Kidney epithelial cell (primary cell): ENCODE measurements around the gene LMF1. TPM values are rescaled to one million over a fixed set of nuclear protein-coding genes. Genes with fewer than 3 reads are reported as not detected.

Experiments
- DNase-seq: peaks from one replicate; pipeline ENCODE4 v3.0.0-alpha.2; 2010; ENCODE audit warnings: low read depth
- H3K27me3 ChIP-seq: 2 replicates; pipeline ENCODE4 v1.6.0; 2011; ENCODE audit warnings: low read length; ENCODE audit not compliant: control insufficient read depth, insufficient read depth
- H3K36me3 ChIP-seq: 2 replicates; pipeline ENCODE4 v1.5.1; 2011; ENCODE audit warnings: low read length; ENCODE audit not compliant: control insufficient read depth, insufficient read depth
- H3K4me3 ChIP-seq: 2 replicates; pipeline ENCODE4 v1.5.1; 2011; ENCODE audit warnings: low read depth, mild to moderate bottlenecking, control low read depth, low read length
- CTCF ChIP-seq: IDR thresholded peaks from 2 replicates; pipeline ENCODE4 v1.5.1; 2011; ENCODE audit warnings: mild to moderate bottlenecking, moderate library complexity, low read length, control low read depth, inconsistent platforms; ENCODE audit not compliant: insufficient read depth, poor library complexity, severe bottlenecking
- total RNA-seq: library from RNA; depleted of rRNA; stranded (reverse); fragments of >200 nt; gene quantifications from 2 replicates; pipeline ENCODE4 v1.2.3, GENCODE V29; 2015

LMF1 gene
- total RNA-seq, 1 donor from 2014 or later = 26.3 TPM

- no peaks in the 10 kb centered on the region for H3K36me3 ChIP-seq
- TF ChIP-seq CTCF = no peak
- no peak for DNase-seq
- H3K4me3 ChIP-seq = no peak overlapping the region
- H3K27me3 ChIP-seq = no peaks in the 10 kb centered on the region
Measured at GRCh38 chr16:920717-921116, 50.1 kb downstream of the LMF1 start.

GRCh38 chr16:920051-920681 lies 50.6 kb downstream of the LMF1 start:
- DNase-seq = no peak
- Histone ChIP-seq H3K4me3 (no peak overlapping the region), H3K27me3 (no peaks in the 10 kb centered on the region), H3K36me3 (no peaks in the 10 kb centered on the region)
- TF ChIP-seq CTCF = no peak

GRCh38 chr16:919658-920050 lies 51.1 kb downstream of the LMF1 start:
- TF ChIP-seq CTCF = no peak
- Histone ChIP-seq H3K27me3 (no peaks in the 10 kb centered on the region), H3K36me3 (no peaks in the 10 kb centered on the region), H3K4me3 (no peak overlapping the region)
- DNase-seq = no peak

GRCh38 chr16:918741-919657 lies 51.8 kb downstream of the LMF1 start:
- no peak for TF ChIP-seq CTCF
- Histone ChIP-seq H3K27me3 (no peaks in the 10 kb centered on the region), H3K36me3 (no peaks in the 10 kb centered on the region), H3K4me3 (no peak overlapping the region)
- DNase-seq = no peak

- H3K27me3 ChIP-seq = no peaks in the 10 kb centered on the region
- H3K4me3 ChIP-seq = no peak overlapping the region
- no peak for DNase-seq
- no peak for TF ChIP-seq CTCF
- H3K36me3 ChIP-seq = no peaks in the 10 kb centered on the region
Measured at GRCh38 chr16:918068-918467, 52.7 kb downstream of the LMF1 start.
